GM12865 (cell line): ENCODE data around the gene TMOD1.

Source experiments
- DNase-seq: peaks from one replicate; pipeline ENCODE4 v3.0.0; 2010; ENCODE audit warnings: low read depth
- H3K4me3 ChIP-seq: 2 replicates; pipeline ENCODE4 v1.5.1; 2011; ENCODE audit warnings: mild to moderate bottlenecking, low read depth, low read length, control low read depth
- TF ChIP-seq, protein P1 (sequence below): IDR thresholded peaks from 2 replicates; pipeline ENCODE4 v1.5.1; 2011; ENCODE audit warnings: low read length, control low read depth, low read depth, inconsistent platforms; ENCODE audit not compliant: insufficient read depth; ENCODE audit errors: missing control alignments

Gene TMOD1

GRCh38 chr9:97517331-97518089 lies 16.0 kb downstream of the TMOD1 start:
- TF ChIP-seq, protein P1, sequence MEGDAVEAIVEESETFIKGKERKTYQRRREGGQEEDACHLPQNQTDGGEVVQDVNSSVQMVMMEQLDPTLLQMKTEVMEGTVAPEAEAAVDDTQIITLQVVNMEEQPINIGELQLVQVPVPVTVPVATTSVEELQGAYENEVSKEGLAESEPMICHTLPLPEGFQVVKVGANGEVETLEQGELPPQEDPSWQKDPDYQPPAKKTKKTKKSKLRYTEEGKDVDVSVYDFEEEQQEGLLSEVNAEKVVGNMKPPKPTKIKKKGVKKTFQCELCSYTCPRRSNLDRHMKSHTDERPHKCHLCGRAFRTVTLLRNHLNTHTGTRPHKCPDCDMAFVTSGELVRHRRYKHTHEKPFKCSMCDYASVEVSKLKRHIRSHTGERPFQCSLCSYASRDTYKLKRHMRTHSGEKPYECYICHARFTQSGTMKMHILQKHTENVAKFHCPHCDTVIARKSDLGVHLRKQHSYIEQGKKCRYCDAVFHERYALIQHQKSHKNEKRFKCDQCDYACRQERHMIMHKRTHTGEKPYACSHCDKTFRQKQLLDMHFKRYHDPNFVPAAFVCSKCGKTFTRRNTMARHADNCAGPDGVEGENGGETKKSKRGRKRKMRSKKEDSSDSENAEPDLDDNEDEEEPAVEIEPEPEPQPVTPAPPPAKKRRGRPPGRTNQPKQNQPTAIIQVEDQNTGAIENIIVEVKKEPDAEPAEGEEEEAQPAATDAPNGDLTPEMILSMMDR, result no peak
- H3K4me3 ChIP-seq, result no peak overlapping the region
- no peak for DNase-seq

- TF ChIP-seq, protein P1, result no peak
- DNase-seq, result no peak
- no peak overlapping the region for H3K4me3 ChIP-seq
Measured at GRCh38 chr9:97518166-97518908, 16.9 kb downstream of the TMOD1 start.

- H3K4me3 ChIP-seq, result no peak overlapping the region
- TF ChIP-seq, protein P1, result no peak
- DNase-seq, result no peak
Measured at GRCh38 chr9:97518909-97519307, 17.4 kb downstream of the TMOD1 start.

- TF ChIP-seq, protein P1, result no peak
- H3K4me3 ChIP-seq, result no peak overlapping the region
- no peak for DNase-seq
Measured at GRCh38 chr9:97519441-97519970, 18.0 kb downstream of the TMOD1 start.

- H3K4me3 ChIP-seq, result no peak overlapping the region
- no peak for DNase-seq
- TF ChIP-seq, protein P1, result no peak
Measured at GRCh38 chr9:97521576-97522333, 20.3 kb downstream of the TMOD1 start.

- no peak for DNase-seq
- TF ChIP-seq, protein P1, result no peak
Measured at GRCh38 chr9:97524424-97524823, 23.0 kb downstream of the TMOD1 start.

More at GRCh38 chr9:97524424-97524823, 23.0 kb downstream of the TMOD1 start:
- H3K4me3 ChIP-seq, result no peak overlapping the region
